Measurements from ENCODE around the gene OTX1.

OTX1 gene

GRCh38 chr2:63081404-63081803 is 30.8 kb downstream of the OTX1 start:
- TF ChIP-seq CTCF (conservative IDR thresholded peaks at IDR 0.05): no peak
- H3K27ac ChIP-seq: no peak overlapping the region

GRCh38 chr2:63086687-63087086 is 36.1 kb downstream of the OTX1 start:
- no peak overlapping the region for H3K27ac ChIP-seq
- no peak for TF ChIP-seq CTCF (conservative IDR thresholded peaks at IDR 0.05)

GRCh38 chr2:63092401-63092800 is 41.8 kb downstream of the OTX1 start:
- TF ChIP-seq CTCF (conservative IDR thresholded peaks at IDR 0.05): no peak
- no peak overlapping the region for H3K27ac ChIP-seq

DNA sequence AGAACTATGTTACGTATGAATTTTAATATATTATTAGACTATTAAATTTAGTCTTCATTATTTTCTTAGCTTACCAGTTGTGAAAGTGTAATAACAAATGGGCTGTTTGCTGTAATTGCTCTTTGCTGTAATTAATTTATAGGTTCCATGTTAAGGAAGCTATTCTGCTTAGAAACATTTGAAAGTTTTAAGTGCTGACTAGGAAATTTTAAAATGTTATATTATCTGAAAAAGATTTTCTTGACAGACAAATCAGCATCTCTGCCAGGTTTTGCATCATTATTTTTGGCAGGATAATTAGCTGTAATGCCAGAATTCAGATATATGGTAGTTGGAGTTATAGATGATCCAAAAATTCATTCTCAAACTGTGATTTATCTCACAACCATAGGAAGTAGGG is 42.2 kb downstream of the OTX1 start:
- H3K27ac ChIP-seq: no peak overlapping the region
- no peak for TF ChIP-seq CTCF (conservative IDR thresholded peaks at IDR 0.05)

DNA sequence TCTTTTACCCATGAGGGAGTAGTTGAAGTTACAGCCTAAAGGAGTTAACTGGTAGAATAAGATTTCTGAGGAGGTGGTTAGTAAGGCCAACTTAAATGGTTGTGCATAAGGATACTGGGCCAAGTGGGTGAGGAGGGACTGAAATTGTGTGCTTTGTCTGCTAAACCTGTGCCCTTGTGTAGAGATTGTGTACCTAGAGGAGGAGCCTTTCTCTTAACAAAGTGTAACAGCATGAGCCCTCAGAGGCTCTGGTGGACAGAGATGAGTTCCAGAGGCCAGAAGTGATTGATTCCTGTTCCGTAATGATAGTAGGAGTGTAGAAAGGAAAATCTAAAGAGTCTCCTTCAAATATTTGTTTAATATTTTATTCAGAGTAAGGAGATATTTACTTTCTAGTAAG is 42.9 kb downstream of the OTX1 start:
- no peak for TF ChIP-seq CTCF (conservative IDR thresholded peaks at IDR 0.05)

DNA sequence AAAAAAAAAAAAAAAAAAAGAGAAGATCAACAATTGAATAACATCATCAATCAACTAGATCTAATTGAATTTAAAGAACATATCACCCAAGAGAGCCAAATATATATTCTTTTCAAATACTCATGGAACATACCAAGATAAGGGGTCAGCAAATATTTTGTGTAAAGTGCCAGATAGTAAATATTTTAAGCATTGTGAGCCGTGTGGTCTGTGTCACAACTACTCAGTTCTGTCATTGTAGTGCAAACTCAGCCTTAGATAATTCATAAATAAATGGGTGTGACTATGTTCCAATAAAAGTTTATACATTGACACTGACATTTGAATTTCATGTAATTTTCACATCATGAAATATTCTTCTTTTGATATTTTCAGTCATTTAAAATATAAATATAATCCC is 45.9 kb downstream of the OTX1 start:
- TF ChIP-seq CTCF (conservative IDR thresholded peaks at IDR 0.05): no peak
- no peak overlapping the region for H3K27ac ChIP-seq

More for the DNA sequence above, 42.9 kb downstream of the OTX1 start:
- no peak overlapping the region for H3K27ac ChIP-seq

DNA sequence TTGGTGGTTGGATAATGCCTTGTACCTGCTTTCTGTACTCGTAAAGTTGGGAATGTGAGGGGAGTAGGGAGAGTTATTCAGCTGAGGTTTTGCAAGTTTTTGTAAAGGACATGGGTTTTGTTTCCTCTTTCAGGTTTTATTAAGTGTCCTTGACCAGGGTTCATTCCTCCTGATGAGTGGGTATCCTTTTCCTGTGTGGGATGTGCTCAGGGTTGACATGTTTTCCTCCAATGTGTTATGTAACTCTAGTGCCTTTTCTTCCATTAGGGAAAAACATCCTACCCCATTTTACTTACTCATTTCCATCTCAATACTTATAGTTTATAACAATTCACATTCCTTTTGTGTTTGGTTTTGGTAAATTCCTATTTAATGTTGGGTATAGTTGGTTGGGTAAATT is 48.4 kb downstream of the OTX1 start:
- no peak for TF ChIP-seq CTCF (conservative IDR thresholded peaks at IDR 0.05)
- no peak overlapping the region for H3K27ac ChIP-seq

GRCh38 chr2:63101954-63102353 is 51.3 kb downstream of the OTX1 start:
- TF ChIP-seq CTCF (conservative IDR thresholded peaks at IDR 0.05): no peak

More at GRCh38 chr2:63101954-63102353, 51.3 kb downstream of the OTX1 start:
- no peak overlapping the region for H3K27ac ChIP-seq
